ENCODE data around the gene INAFM2. TPM values are rescaled to one million over a fixed set of nuclear protein-coding genes. Genes with fewer than 3 reads are reported as not detected.
A peak's percentile ranks its signal among the peaks of the same experiment; 100 is the strongest.

The INAFM2 gene
- total and polyA plus RNA-seq, 9 of the 15 experiments (the other 6 are each of a cell fraction or from before 2014, with no cell fraction given): 11.8 to 43.1 (median 27.2) TPM

- no peak for TF ChIP-seq TSC22D4 (tag; IDR thresholded peaks at IDR 0.05)
- TF ChIP-seq MLLT1 (IDR thresholded peaks at IDR 0.05): 0 out of 4 replicates have a peak, but pooled peaks of 1 of the 2 experiments have one; percentile 33
- TF ChIP-seq CXXC5 (CRISPR knock-in tag; IDR thresholded peaks at IDR 0.05): peak; percentile 51
- TF ChIP-seq, protein P1, sequence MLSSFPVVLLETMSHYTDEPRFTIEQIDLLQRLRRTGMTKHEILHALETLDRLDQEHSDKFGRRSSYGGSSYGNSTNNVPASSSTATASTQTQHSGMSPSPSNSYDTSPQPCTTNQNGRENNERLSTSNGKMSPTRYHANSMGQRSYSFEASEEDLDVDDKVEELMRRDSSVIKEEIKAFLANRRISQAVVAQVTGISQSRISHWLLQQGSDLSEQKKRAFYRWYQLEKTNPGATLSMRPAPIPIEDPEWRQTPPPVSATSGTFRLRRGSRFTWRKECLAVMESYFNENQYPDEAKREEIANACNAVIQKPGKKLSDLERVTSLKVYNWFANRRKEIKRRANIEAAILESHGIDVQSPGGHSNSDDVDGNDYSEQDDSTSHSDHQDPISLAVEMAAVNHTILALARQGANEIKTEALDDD (IDR thresholded peaks at IDR 0.05): no peak
- TF ChIP-seq, protein P2, sequence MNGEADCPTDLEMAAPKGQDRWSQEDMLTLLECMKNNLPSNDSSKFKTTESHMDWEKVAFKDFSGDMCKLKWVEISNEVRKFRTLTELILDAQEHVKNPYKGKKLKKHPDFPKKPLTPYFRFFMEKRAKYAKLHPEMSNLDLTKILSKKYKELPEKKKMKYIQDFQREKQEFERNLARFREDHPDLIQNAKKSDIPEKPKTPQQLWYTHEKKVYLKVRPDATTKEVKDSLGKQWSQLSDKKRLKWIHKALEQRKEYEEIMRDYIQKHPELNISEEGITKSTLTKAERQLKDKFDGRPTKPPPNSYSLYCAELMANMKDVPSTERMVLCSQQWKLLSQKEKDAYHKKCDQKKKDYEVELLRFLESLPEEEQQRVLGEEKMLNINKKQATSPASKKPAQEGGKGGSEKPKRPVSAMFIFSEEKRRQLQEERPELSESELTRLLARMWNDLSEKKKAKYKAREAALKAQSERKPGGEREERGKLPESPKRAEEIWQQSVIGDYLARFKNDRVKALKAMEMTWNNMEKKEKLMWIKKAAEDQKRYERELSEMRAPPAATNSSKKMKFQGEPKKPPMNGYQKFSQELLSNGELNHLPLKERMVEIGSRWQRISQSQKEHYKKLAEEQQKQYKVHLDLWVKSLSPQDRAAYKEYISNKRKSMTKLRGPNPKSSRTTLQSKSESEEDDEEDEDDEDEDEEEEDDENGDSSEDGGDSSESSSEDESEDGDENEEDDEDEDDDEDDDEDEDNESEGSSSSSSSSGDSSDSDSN (IDR thresholded peaks at IDR 0.05; ENCODE audit: borderline replicate concordance in 1 of 2, low read depth in 2 of 2, low read length in 2 of 2): peak in 1 of 2 experiments; percentile 51; a peak in 1 of 4 replicates
- peak; percentile 47; the same call in 1 of the 2 replicates for TF ChIP-seq ATF7 (IDR thresholded peaks at IDR 0.05)
- TF ChIP-seq, protein P3, sequence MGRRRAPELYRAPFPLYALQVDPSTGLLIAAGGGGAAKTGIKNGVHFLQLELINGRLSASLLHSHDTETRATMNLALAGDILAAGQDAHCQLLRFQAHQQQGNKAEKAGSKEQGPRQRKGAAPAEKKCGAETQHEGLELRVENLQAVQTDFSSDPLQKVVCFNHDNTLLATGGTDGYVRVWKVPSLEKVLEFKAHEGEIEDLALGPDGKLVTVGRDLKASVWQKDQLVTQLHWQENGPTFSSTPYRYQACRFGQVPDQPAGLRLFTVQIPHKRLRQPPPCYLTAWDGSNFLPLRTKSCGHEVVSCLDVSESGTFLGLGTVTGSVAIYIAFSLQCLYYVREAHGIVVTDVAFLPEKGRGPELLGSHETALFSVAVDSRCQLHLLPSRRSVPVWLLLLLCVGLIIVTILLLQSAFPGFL (CRISPR knock-in tag; IDR thresholded peaks at IDR 0.05): no peak
- peak; percentile 45; the same call in 1 of the 2 replicates for TF ChIP-seq DPF2 (IDR thresholded peaks at IDR 0.05)
- no peak for TF ChIP-seq ZBED1 (IDR thresholded peaks at IDR 0.05)
- TF ChIP-seq USF2 (CRISPR knock-in tag; IDR thresholded peaks at IDR 0.05): no peak
- no peak for TF ChIP-seq BRF2 (IDR thresholded peaks at IDR 0.05; ENCODE audit: borderline replicate concordance, insufficient read depth, insufficient read length)
- no peak for TF ChIP-seq HEY1 (CRISPR knock-in tag; IDR thresholded peaks at IDR 0.05; ENCODE audit: borderline replicate concordance)
- TF ChIP-seq, protein P4, sequence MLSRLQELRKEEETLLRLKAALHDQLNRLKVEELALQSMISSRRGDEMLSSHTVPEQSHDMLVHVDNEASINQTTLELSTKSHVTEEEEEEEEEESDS (CRISPR knock-in tag; IDR thresholded peaks at IDR 0.05): no peak
- no peak for TF ChIP-seq NCOA2 (IDR thresholded peaks at IDR 0.05; ENCODE audit: partially characterized antibody in 2 of 2)
- no peak for TF ChIP-seq ZNF695 (CRISPR knock-in tag; IDR thresholded peaks at IDR 0.05)
- TF ChIP-seq ERF (CRISPR knock-in tag; IDR thresholded peaks at IDR 0.05): no peak
- no peak for TF ChIP-seq SAP30 (IDR thresholded peaks at IDR 0.05; ENCODE audit: borderline replicate concordance, insufficient read depth, low read depth, low read length, poor library complexity, severe bottlenecking)
- no peak for TF ChIP-seq U2AF1 (optimal IDR thresholded peaks at IDR 0.05; ENCODE audit: low read depth, low read length)
- no peak for TF ChIP-seq BHLHE40 (IDR thresholded peaks at IDR 0.05; ENCODE audit: low read length)
- no peak for TF ChIP-seq NFIX (CRISPR knock-in tag; IDR thresholded peaks at IDR 0.05; ENCODE audit: low read depth)
Measured at GRCh38 chr15:40301467-40302179, 21.9 kb upstream of the INAFM2 start (continued).

All from K562 (cell line).